AG04450 (cell line): ENCODE results near the gene LRP5. TPM values are rescaled to one million over a fixed set of nuclear protein-coding genes. Genes with fewer than 3 reads are reported as not detected.
A peak's percentile ranks its signal among the peaks of the same experiment; 100 is the strongest.
"Not testable (repeated sequence)": the region's sequence is repeated elsewhere in the genome, so short reads cannot be mapped to it uniquely, and the experiment has no call there.

Experiments
- CTCF ChIA-PET: fragments of 300-600, 350-600 bp; formaldehyde crosslinking; extraction: SDS; loops from one replicate; lab custom pipeline; 2022; ENCODE audit warnings: antibody characterized with exemption, inconsistent platforms; lab: Charles Lee
- POLR2A ChIA-PET: fragments of 350-600 bp; formaldehyde crosslinking; extraction: SDS; loops from one replicate; lab custom pipeline; 2021; ENCODE audit warnings: antibody characterized with exemption, inconsistent platforms; lab: Yijun Ruan, JAX
- DNase-seq: peaks from one replicate; pipeline ENCODE4 v3.0.0-alpha.2; 2011; ENCODE audit warnings: low read depth, low spot score
- H3K27ac ChIP-seq: one replicate; pipeline ENCODE4 v1.5.1; 2012; ENCODE audit warnings: low read depth, low read length, control low read depth
- H3K27me3 ChIP-seq: one replicate; pipeline ENCODE4 v1.6.0; 2012; ENCODE audit warnings: low read length; ENCODE audit not compliant: control insufficient read depth, insufficient read depth
- H3K4me3 ChIP-seq: 2 replicates; pipeline ENCODE4 v1.5.1; 2011; ENCODE audit warnings: mild to moderate bottlenecking, low read depth, low read length, control low read depth
- H3K9me3 ChIP-seq: 2 replicates; pipeline ENCODE4 v1.5.1; 2012; ENCODE audit warnings: low read length; ENCODE audit not compliant: control insufficient read depth, insufficient read depth
- polyA plus RNA-seq: library from polyadenylated mRNA; depleted of rRNA; stranded (reverse); fragments of >200 nt; gene quantifications from 2 replicates; pipeline ENCODE4 v1.2.3, GENCODE V29; 2011
- TF ChIP-seq, protein P1 (sequence below): IDR thresholded peaks from 2 replicates; pipeline ENCODE4 v1.5.1; 2011; ENCODE audit warnings: low read depth, low read length, control low read depth, inconsistent platforms

LRP5 gene
- polyA plus RNA-seq, 1 experiment = 4.9 TPM

DNA sequence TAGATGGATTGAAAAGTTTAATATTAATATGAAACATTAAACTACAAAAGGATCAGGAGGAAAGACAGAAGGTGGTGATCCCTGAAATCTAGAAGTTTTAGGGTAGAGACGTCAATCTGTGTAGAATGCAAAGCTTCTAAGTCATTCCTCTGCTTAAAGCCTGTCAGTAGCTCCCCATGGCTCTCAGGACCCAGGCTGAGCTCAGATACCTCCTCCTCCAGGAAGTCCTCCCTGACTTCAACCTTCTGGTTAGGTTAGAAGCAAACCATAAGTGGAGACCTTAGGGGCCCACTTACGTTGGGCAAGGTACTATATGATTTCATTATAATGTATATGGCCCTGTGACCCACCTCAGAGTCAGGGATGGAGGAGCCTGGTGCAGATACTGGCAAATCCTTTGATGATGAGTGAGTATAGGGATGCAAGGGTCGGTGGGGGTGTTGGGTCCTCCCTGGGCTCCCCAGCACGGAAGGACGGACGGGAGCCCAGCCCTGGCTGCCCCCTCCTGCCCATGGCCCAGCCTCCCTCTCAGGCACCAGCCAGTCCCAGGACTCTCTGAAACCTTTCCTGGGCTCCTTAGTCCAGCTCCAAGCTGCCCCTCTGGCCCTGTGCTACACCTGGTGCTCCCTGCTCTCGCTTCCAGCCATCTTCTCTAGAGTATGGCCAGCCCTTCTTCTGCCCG, 145.0 kb downstream of the LRP5 start:
- Histone ChIP-seq H3K27ac (no peak overlapping the region), H3K27me3 (peaks cover 5% of the 10 kb centered on the region), H3K4me3 (no peak overlapping the region), H3K9me3 (no peaks in the 10 kb centered on the region; the same call in 1 of the 2 replicates)
- CTCF ChIA-PET = no interaction called here
- TF ChIP-seq, protein P1, sequence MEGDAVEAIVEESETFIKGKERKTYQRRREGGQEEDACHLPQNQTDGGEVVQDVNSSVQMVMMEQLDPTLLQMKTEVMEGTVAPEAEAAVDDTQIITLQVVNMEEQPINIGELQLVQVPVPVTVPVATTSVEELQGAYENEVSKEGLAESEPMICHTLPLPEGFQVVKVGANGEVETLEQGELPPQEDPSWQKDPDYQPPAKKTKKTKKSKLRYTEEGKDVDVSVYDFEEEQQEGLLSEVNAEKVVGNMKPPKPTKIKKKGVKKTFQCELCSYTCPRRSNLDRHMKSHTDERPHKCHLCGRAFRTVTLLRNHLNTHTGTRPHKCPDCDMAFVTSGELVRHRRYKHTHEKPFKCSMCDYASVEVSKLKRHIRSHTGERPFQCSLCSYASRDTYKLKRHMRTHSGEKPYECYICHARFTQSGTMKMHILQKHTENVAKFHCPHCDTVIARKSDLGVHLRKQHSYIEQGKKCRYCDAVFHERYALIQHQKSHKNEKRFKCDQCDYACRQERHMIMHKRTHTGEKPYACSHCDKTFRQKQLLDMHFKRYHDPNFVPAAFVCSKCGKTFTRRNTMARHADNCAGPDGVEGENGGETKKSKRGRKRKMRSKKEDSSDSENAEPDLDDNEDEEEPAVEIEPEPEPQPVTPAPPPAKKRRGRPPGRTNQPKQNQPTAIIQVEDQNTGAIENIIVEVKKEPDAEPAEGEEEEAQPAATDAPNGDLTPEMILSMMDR = no peak
- no peak for DNase-seq
- POLR2A ChIA-PET = interaction anchor here (0.6 kb wide), 1 partner anchor 131 kb away, joined by 5 read pairs; no protein-coding TSS in a partner anchor

DNA sequence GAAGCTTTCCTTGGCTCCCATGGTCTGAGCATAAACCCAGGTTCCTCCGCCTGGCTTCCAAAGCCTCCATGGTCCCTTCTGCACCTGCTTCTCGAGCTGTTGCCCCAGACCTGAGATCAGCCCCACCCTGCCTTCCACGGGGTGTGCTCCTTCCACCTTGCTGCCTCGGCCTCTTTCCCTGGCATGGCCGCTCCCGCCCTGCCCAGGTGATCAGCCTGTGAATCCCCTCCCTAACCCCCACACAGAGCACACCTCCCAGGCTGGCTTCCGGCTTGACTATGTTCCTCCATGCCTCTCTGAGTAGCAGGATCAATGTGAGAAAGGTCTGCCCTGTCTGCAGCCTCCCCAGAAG, 145.5 kb downstream of the LRP5 start:
- H3K9me3 ChIP-seq = no peaks in the 10 kb centered on the region; the same call in 1 of the 2 replicates
- ChIA-PET POLR2A (no interaction called here), CTCF (no interaction called here)
- no peak overlapping the region for H3K4me3 ChIP-seq
- no peak for DNase-seq
- TF ChIP-seq, protein P1 = no peak
- peaks cover 5% of the 10 kb centered on the region for H3K27me3 ChIP-seq
- no peak overlapping the region for H3K27ac ChIP-seq

DNA sequence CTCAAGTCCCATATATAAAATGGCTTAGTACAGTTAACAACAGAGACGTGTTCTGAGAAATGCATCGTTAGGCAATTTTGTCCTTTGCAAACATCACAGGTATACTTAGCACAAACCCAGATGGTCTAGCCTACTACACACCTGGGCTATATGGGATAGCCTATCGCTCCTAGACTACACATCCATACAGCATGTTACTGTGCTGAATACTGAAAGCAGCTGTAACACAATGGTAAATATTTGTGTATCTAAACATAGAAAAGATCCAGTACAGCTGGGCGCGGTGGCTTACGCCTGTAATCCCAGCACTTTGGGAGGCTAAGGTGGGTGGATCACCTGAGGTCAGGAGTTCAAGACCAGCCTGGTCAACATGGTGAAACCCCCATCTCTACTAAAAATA, 145.9 kb downstream of the LRP5 start:
- H3K27ac ChIP-seq, H3K27me3 ChIP-seq, POLR2A ChIA-PET, H3K9me3 ChIP-seq, H3K4me3 ChIP-seq, CTCF ChIA-PET, DNase-seq: not testable (repeated sequence)

DNA sequence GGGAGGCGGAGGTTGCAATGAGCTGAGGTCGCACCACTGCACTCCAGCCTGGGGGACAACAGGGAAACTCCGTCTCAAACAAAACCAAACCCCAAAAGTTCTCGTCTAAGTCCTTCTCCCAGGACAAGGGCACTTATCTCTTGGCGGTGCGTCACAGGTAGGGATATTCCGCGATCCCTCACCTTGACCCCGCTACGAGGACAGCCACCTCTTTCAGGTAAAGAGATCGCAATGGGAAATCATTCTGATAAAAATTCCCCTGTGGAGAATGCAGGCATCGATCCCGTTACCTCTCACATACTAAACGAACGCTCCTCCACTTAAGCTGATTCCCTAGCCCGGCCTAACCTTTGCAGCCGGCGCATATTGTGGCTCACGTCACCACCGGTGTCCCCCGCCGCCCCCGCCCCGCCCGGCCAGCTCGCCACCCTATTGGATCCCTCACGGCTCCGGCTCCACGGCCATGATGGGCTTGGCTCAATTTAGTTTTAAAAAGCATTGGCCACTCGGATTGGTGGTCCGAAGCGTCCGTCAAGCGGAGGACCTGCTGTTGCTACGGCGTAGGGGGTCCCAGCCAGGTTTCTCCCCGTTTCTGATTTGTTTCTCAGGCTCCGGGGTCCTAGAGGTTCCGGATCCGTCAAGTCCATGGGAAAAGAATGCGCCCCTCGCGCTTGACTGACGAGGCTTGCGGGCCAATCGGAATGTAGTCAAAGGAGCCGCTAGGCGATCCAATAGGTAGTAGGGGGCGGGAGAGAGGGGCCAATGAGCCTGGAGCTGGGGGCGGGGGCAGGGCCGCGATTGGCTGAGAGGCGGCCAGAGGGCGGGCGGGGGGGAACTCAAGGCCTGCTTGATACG, 147.7 kb downstream of the LRP5 start:
- peak overlapping the region; percentile 92 for H3K27ac ChIP-seq
- no peaks in the 10 kb centered on the region for H3K27me3 ChIP-seq
- peak; percentile 97 for DNase-seq
- ChIA-PET CTCF (no interaction called here), POLR2A (interaction anchor here (0.5 to 1.6 kb wide), 6 partner anchors 39 to 301 kb away, joined by 3 to 9 read pairs (median 4); partner anchors contain the start of gene C11orf24)
- TF ChIP-seq, protein P1 = no peak
- no peaks in the 10 kb centered on the region; the same call in 1 of the 2 replicates for H3K9me3 ChIP-seq
- H3K4me3 ChIP-seq = peak overlapping the region; percentile 79

DNA sequence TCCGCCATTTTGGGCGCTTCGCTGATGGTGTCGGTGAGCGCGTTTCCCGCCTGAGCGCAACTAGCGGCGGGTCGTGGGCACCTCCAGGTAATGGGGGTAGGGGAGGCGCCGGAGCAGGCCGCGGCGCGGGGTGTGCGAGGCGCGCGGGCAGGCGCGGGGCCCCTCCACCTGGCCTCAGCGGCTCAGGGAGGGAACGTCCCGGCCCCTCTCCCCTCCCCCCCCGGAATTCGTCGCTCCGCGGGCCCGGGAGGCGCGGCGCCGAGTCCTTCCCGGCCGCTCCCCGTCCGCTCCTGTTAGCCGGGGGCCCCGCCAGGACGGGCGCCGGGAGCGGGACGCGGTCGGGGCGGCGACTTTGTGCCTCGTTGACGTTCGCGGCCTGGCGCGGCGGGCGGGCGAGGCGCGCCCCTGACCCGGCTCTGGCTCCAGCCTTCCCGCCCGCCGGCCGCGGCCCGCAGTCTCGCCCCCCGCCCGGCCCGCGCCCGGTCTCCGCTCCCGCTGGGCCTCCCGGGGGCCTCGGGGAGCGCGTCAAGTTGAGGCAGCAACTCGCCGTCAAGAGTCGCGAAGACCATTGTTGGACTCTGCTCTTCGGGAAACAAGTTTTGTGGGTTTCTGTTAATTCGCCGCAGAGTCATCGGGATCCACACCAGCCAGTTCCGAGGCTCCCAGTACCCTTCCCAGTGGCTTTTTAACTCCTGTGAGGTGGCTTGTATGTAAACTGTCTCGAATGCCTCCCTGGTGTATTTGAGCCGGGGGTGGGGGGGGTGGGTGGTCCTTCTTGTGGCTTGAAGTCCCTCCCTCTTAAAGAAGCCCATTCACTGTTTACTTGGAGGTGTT, 148.6 kb downstream of the LRP5 start, which contains the start of gene PPP6R3:
PPP6R3 (plus strand) TSS at position 12 of the 834 bp plus-strand sequence. CDS start 76,913 bp downstream, outside the sequence.
- ChIA-PET CTCF (no interaction called here), POLR2A (interaction anchor here (0.5 to 1.6 kb wide), 7 partner anchors 38 to 302 kb away, joined by 3 to 9 read pairs (median 3); partner anchors contain the start of gene C11orf24)
- Histone ChIP-seq H3K27me3 (no peaks in the 10 kb centered on the region), H3K4me3 (peak within 1 kb of the TSS; percentile 79), H3K27ac (peak within 1 kb of the TSS; percentile 92), H3K9me3 (no peaks in the 10 kb centered on the region; the same call in 1 of the 2 replicates)
- no peak for DNase-seq
- TF ChIP-seq, protein P1 = no peak
